Measurements from ENCODE around the gene PBX1. TPM values are rescaled to one million over a fixed set of nuclear protein-coding genes. Genes with fewer than 3 reads are reported as not detected.

The PBX1 gene
- total RNA-seq, 1 donor from 2014 or later, result not detected

GRCh38 chr1:164619006-164619784 is 60.2 kb downstream of the PBX1 start:
- intact Hi-C loops (cut with micrococcal nuclease), result no loop called here

GRCh38 chr1:164622068-164622845 is 63.3 kb downstream of the PBX1 start:
- intact Hi-C loops (cut with micrococcal nuclease), result no loop called here
- no peaks in the 10 kb centered on the region for H3K4me1 Mint-ChIP-seq (ENCODE audit: low read depth)
- H3K27me3 Mint-ChIP-seq (ENCODE audit: insufficient read depth), result no peaks in the 10 kb centered on the region
- no peak for DNase-seq (ENCODE audit: low spot score)
- H3K36me3 Mint-ChIP-seq (ENCODE audit: low read depth), result no peaks in the 10 kb centered on the region
- no peaks in the 10 kb centered on the region for H3K9me3 Mint-ChIP-seq
- H3K4me3 Mint-ChIP-seq, result no peak overlapping the region
- H3K27ac Mint-ChIP-seq, result no peak overlapping the region

More at GRCh38 chr1:164619006-164619784, 60.2 kb downstream of the PBX1 start:
- H3K36me3 Mint-ChIP-seq (ENCODE audit: low read depth), result no peaks in the 10 kb centered on the region
- no peaks in the 10 kb centered on the region for H3K9me3 Mint-ChIP-seq
- DNase-seq (ENCODE audit: low spot score), result no peak
- no peak overlapping the region for H3K4me3 Mint-ChIP-seq
- no peaks in the 10 kb centered on the region for H3K27me3 Mint-ChIP-seq (ENCODE audit: insufficient read depth)
- H3K27ac Mint-ChIP-seq, result no peak overlapping the region
- H3K4me1 Mint-ChIP-seq (ENCODE audit: low read depth), result no peaks in the 10 kb centered on the region

- no peak overlapping the region for H3K27ac Mint-ChIP-seq
- no peaks in the 10 kb centered on the region for H3K9me3 Mint-ChIP-seq
- no peaks in the 10 kb centered on the region for H3K27me3 Mint-ChIP-seq (ENCODE audit: insufficient read depth)
- intact Hi-C loops (cut with micrococcal nuclease), result no loop called here
- no peaks in the 10 kb centered on the region for H3K4me1 Mint-ChIP-seq (ENCODE audit: low read depth)
- no peak overlapping the region for H3K4me3 Mint-ChIP-seq
- H3K36me3 Mint-ChIP-seq (ENCODE audit: low read depth), result no peaks in the 10 kb centered on the region
- DNase-seq (ENCODE audit: low spot score), result no peak
Observed at GRCh38 chr1:164623805-164624204, 64.8 kb downstream of the PBX1 start.

GRCh38 chr1:164624400-164624799 is 65.4 kb downstream of the PBX1 start:
- H3K4me3 Mint-ChIP-seq, result no peak overlapping the region
- no peaks in the 10 kb centered on the region for H3K27me3 Mint-ChIP-seq (ENCODE audit: insufficient read depth)
- no peaks in the 10 kb centered on the region for H3K9me3 Mint-ChIP-seq
- no peak overlapping the region for H3K27ac Mint-ChIP-seq
- intact Hi-C loops (cut with micrococcal nuclease), result no loop called here
- DNase-seq (ENCODE audit: low spot score), result no peak
- H3K4me1 Mint-ChIP-seq (ENCODE audit: low read depth), result no peaks in the 10 kb centered on the region
- no peaks in the 10 kb centered on the region for H3K36me3 Mint-ChIP-seq (ENCODE audit: low read depth)

GRCh38 chr1:164625004-164625617 is 66.1 kb downstream of the PBX1 start:
- no peak overlapping the region for H3K4me3 Mint-ChIP-seq
- H3K9me3 Mint-ChIP-seq, result no peaks in the 10 kb centered on the region
- H3K27me3 Mint-ChIP-seq (ENCODE audit: insufficient read depth), result no peaks in the 10 kb centered on the region
- H3K4me1 Mint-ChIP-seq (ENCODE audit: low read depth), result no peaks in the 10 kb centered on the region
- intact Hi-C loops (cut with micrococcal nuclease), result no loop called here
- H3K36me3 Mint-ChIP-seq (ENCODE audit: low read depth), result no peaks in the 10 kb centered on the region
- no peak for DNase-seq (ENCODE audit: low spot score)
- no peak overlapping the region for H3K27ac Mint-ChIP-seq

GRCh38 chr1:164628772-164629171 is 69.8 kb downstream of the PBX1 start:
- Mint-ChIP-seq H3K4me1 (ENCODE audit: low read depth) (no peaks in the 10 kb centered on the region), H3K27me3 (ENCODE audit: insufficient read depth) (peaks cover 2% of the 10 kb centered on the region), H3K9me3 (no peaks in the 10 kb centered on the region), H3K36me3 (ENCODE audit: low read depth) (no peaks in the 10 kb centered on the region), H3K4me3 (no peak overlapping the region), H3K27ac (no peak overlapping the region)
- no peak for DNase-seq (ENCODE audit: low spot score)
- intact Hi-C loops (cut with micrococcal nuclease), result no loop called here

- no peak for DNase-seq (ENCODE audit: low spot score)
- H3K4me1 Mint-ChIP-seq (ENCODE audit: low read depth), result no peaks in the 10 kb centered on the region
- H3K27ac Mint-ChIP-seq, result no peak overlapping the region
- no peaks in the 10 kb centered on the region for H3K36me3 Mint-ChIP-seq (ENCODE audit: low read depth)
- peaks cover 2% of the 10 kb centered on the region for H3K27me3 Mint-ChIP-seq (ENCODE audit: insufficient read depth)
- no peak overlapping the region for H3K4me3 Mint-ChIP-seq
- intact Hi-C loops (cut with micrococcal nuclease), result no loop called here
- H3K9me3 Mint-ChIP-seq, result no peaks in the 10 kb centered on the region
Observed at GRCh38 chr1:164629971-164630370, 71.0 kb downstream of the PBX1 start.

GRCh38 chr1:164630626-164631396 is 71.8 kb downstream of the PBX1 start:
- no peak overlapping the region for H3K4me3 Mint-ChIP-seq

GRCh38 chr1:164631751-164632150 is 72.8 kb downstream of the PBX1 start:
- Mint-ChIP-seq H3K27me3 (ENCODE audit: insufficient read depth) (peaks cover 2% of the 10 kb centered on the region), H3K4me3 (no peak overlapping the region)

More at GRCh38 chr1:164630626-164631396, 71.8 kb downstream of the PBX1 start:
- no peak for DNase-seq (ENCODE audit: low spot score)
- Mint-ChIP-seq H3K9me3 (no peaks in the 10 kb centered on the region), H3K27me3 (ENCODE audit: insufficient read depth) (peaks cover 2% of the 10 kb centered on the region), H3K4me1 (ENCODE audit: low read depth) (no peaks in the 10 kb centered on the region), H3K27ac (no peak overlapping the region), H3K36me3 (ENCODE audit: low read depth) (no peaks in the 10 kb centered on the region)
- intact Hi-C loops (cut with micrococcal nuclease), result no loop called here

GRCh38 chr1:164633997-164634396 is 75.0 kb downstream of the PBX1 start:
- Mint-ChIP-seq H3K9me3 (no peaks in the 10 kb centered on the region), H3K4me3 (no peak overlapping the region), H3K36me3 (ENCODE audit: low read depth) (no peaks in the 10 kb centered on the region), H3K4me1 (ENCODE audit: low read depth) (no peaks in the 10 kb centered on the region), H3K27me3 (ENCODE audit: insufficient read depth) (peaks cover 2% of the 10 kb centered on the region), H3K27ac (no peak overlapping the region)
- intact Hi-C loops (cut with micrococcal nuclease), result no loop called here
- no peak for DNase-seq (ENCODE audit: low spot score)

More at GRCh38 chr1:164631751-164632150, 72.8 kb downstream of the PBX1 start:
- no peaks in the 10 kb centered on the region for H3K4me1 Mint-ChIP-seq (ENCODE audit: low read depth)
- no peak for DNase-seq (ENCODE audit: low spot score)
- no peaks in the 10 kb centered on the region for H3K36me3 Mint-ChIP-seq (ENCODE audit: low read depth)
- intact Hi-C loops (cut with micrococcal nuclease), result no loop called here
- no peak overlapping the region for H3K27ac Mint-ChIP-seq
- no peaks in the 10 kb centered on the region for H3K9me3 Mint-ChIP-seq

GRCh38 chr1:164635059-164635802 is 76.2 kb downstream of the PBX1 start:
- Mint-ChIP-seq H3K9me3 (no peaks in the 10 kb centered on the region), H3K4me3 (no peak overlapping the region), H3K27me3 (ENCODE audit: insufficient read depth) (peaks cover 2% of the 10 kb centered on the region), H3K4me1 (ENCODE audit: low read depth) (no peaks in the 10 kb centered on the region), H3K27ac (no peak overlapping the region), H3K36me3 (ENCODE audit: low read depth) (no peaks in the 10 kb centered on the region)
- intact Hi-C loops (cut with micrococcal nuclease), result no loop called here
- no peak for DNase-seq (ENCODE audit: low spot score)
